Measurements from ENCODE around the gene RAD51B. TPM values are rescaled to one million over a fixed set of nuclear protein-coding genes. Genes with fewer than 3 reads are reported as not detected.

RAD51B gene
- total RNA-seq, 4 donors from 2014 or later: 6.2 to 39.9 (median 12.9) TPM

GRCh38 chr14:68229423-68230100 is 410.0 kb downstream of the RAD51B start:
- no peak overlapping the region for H3K4me3 ChIP-seq
- no peaks in the 10 kb centered on the region for H3K9me3 ChIP-seq
- H3K27ac ChIP-seq: no peak overlapping the region
- intact Hi-C loops (cut with DNase I): no loop called here
- peaks cover 20 to 43% (median 34%) of the 10 kb centered on the region in 3 donors for H3K4me1 ChIP-seq
- H3K36me3 ChIP-seq: no peaks in the 10 kb centered on the region
- no peaks in the 10 kb centered on the region for H3K27me3 ChIP-seq
- no peak for DNase-seq
- 94 to 96% methylated on average over 3 of the region's 3 CpGs for WGBS, 2 donors
- no peak for TF ChIP-seq CTCF (IDR thresholded peaks at IDR 0.05)
- TF ChIP-seq POLR2A (IDR thresholded peaks at IDR 0.05): no peak

GRCh38 chr14:68230202-68230949 is 410.8 kb downstream of the RAD51B start:
- Histone ChIP-seq H3K27me3 (no peaks in the 10 kb centered on the region), H3K4me1 (peaks cover 20 to 49% (median 34%) of the 10 kb centered on the region in 3 donors), H3K4me3 (no peak overlapping the region), H3K27ac (peak overlapping the region in 1 of 4 donors; percentile 74), H3K36me3 (no peaks in the 10 kb centered on the region), H3K9me3 (no peaks in the 10 kb centered on the region)
- no peak for TF ChIP-seq CTCF (IDR thresholded peaks at IDR 0.05)
- no peak for TF ChIP-seq POLR2A (IDR thresholded peaks at IDR 0.05)
- intact Hi-C loops (cut with DNase I): no loop called here
- WGBS, 2 donors: 83 to 87% methylated on average over 3 of the region's 3 CpGs
- DNase-seq: no peak

- peaks cover 20 to 49% (median 34%) of the 10 kb centered on the region in 3 donors for H3K4me1 ChIP-seq
- no peak for DNase-seq
- peak overlapping the region in 3 of 4 donors; percentile 69 to 74 (median 70) for H3K27ac ChIP-seq
- no peaks in the 10 kb centered on the region for H3K36me3 ChIP-seq
- H3K4me3 ChIP-seq: no peak overlapping the region
- no peaks in the 10 kb centered on the region for H3K9me3 ChIP-seq
- no peaks in the 10 kb centered on the region for H3K27me3 ChIP-seq
- TF ChIP-seq CTCF (IDR thresholded peaks at IDR 0.05): no peak
- TF ChIP-seq POLR2A (IDR thresholded peaks at IDR 0.05): no peak
- 63 to 67% methylated on average over 2 of the region's 2 CpGs for WGBS, 2 donors
- intact Hi-C loops (cut with DNase I): no loop called here
Measured at GRCh38 chr14:68230950-68231717, 411.6 kb downstream of the RAD51B start.

- intact Hi-C loops (cut with DNase I): no loop called here
- peaks cover 20 to 55% (median 34%) of the 10 kb centered on the region in 3 donors for H3K4me1 ChIP-seq
- WGBS, 2 donors: 16 to 41% methylated on average over 1 of the region's 1 CpG
- H3K36me3 ChIP-seq: no peaks in the 10 kb centered on the region
- H3K27ac ChIP-seq: peak overlapping the region; percentile 69 to 81 (median 72)
- no peaks in the 10 kb centered on the region for H3K27me3 ChIP-seq
- H3K9me3 ChIP-seq: no peaks in the 10 kb centered on the region
- H3K4me3 ChIP-seq: no peak overlapping the region
- no peak for DNase-seq
- no peak for TF ChIP-seq POLR2A (IDR thresholded peaks at IDR 0.05)
- no peak for TF ChIP-seq CTCF (IDR thresholded peaks at IDR 0.05)
Measured at GRCh38 chr14:68231898-68232297, 412.3 kb downstream of the RAD51B start.
